Effector memory CD4-positive, alpha-beta T cell (primary cell): Measurements from ENCODE around the gene PLPP3.

Experiments used
- DNase-seq, 3 donors: peaks; one replicate each; pipeline ENCODE4 v3.0.0-alpha.2; 2020
- H3K27ac ChIP-seq: 2 replicates; pipeline ENCODE4 v1.7.0; 2013; ENCODE audit warnings: mild to moderate bottlenecking, low read length, moderate library complexity; ENCODE audit not compliant: insufficient read depth, poor library complexity, severe bottlenecking
- H3K27me3 ChIP-seq: replicated peaks from 2 replicates; pipeline ENCODE4 v1.7.0; 2013; ENCODE audit warnings: mild to moderate bottlenecking, low read length; ENCODE audit not compliant: insufficient read depth, control insufficient read depth, poor library complexity, severe bottlenecking
- H3K36me3 ChIP-seq: 2 replicates; pipeline ENCODE4 v1.7.0; 2013; ENCODE audit warnings: mild to moderate bottlenecking, low read length, moderate library complexity; ENCODE audit not compliant: control insufficient read depth, insufficient read depth
- H3K4me1 ChIP-seq: 2 replicates; pipeline ENCODE4 v1.7.0; 2013; ENCODE audit warnings: low read length, mild to moderate bottlenecking; ENCODE audit not compliant: control insufficient read depth, insufficient read depth, poor library complexity, severe bottlenecking
- H3K4me3 ChIP-seq: 2 replicates; pipeline ENCODE4 v1.7.0; 2013; ENCODE audit warnings: low read length, low read depth, mild to moderate bottlenecking; ENCODE audit not compliant: insufficient read depth, poor library complexity, severe bottlenecking
- H3K9me3 ChIP-seq: 2 replicates; pipeline ENCODE4 v1.7.0; 2013; ENCODE audit warnings: mild to moderate bottlenecking, low read length, moderate library complexity; ENCODE audit not compliant: control insufficient read depth

PLPP3 gene

DNA sequence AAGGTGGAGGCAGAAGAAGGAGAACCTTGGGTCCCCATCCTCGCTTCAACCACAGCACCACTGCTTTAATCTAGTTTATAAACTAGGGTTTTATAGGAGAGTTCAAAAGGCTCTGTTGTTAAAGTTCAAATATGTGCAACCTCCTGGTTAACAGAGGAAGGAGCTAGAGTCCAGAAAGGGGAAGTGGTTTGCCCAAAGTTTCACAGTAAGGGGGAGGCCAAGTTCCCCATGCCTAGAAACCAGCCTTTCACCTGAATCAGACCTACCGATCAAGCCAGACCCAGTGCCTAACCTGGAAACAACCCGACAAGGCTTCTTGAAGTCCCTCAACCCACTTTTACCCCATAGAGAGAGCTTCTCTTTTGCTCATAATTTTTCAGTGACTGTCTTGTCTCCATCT is 106.5 kb downstream of the PLPP3 start:
- DNase-seq = no peak
- Histone ChIP-seq H3K27ac (no peak overlapping the region), H3K4me3 (no peak overlapping the region), H3K36me3 (no peaks in the 10 kb centered on the region), H3K4me1 (no peaks in the 10 kb centered on the region), H3K27me3 (no peaks in the 10 kb centered on the region), H3K9me3 (no peaks in the 10 kb centered on the region)

DNA sequence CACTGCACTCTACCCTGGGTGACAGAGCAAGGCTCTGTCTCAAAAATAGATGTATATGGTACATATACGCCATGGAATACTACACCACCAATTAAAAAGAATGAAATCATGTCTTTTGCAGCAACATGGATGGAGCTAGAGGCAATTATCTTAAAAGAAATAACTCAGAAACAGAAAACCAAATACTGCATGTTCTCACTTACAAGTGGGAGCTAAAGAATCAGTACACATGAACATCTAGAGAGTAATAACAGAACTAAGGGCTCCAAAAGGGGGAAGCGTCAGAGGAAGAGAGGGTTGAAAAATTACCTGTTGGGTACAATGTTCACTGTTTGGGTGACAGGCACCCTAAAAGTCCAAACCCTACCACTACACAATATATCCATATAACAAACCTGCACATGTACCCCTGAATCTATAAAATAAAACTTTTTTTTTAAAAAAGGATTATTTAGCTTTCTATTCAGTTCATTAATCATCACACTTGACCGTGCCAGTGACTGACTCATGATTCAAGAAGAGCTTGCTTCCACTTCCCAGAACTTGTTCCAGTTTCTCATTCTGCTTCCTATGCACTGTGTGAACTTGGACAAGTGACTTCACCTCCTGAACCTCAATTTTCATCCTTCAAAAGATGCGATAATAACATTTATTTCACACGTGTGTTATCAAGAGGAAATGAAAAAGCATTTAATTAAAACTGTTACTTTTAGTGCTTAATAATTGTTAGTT is 109.6 kb downstream of the PLPP3 start:
- Histone ChIP-seq H3K4me3 (no peak overlapping the region), H3K27ac (no peak overlapping the region), H3K36me3 (no peaks in the 10 kb centered on the region), H3K27me3 (no peaks in the 10 kb centered on the region), H3K9me3 (no peaks in the 10 kb centered on the region), H3K4me1 (no peaks in the 10 kb centered on the region)
- no peak for DNase-seq

DNA sequence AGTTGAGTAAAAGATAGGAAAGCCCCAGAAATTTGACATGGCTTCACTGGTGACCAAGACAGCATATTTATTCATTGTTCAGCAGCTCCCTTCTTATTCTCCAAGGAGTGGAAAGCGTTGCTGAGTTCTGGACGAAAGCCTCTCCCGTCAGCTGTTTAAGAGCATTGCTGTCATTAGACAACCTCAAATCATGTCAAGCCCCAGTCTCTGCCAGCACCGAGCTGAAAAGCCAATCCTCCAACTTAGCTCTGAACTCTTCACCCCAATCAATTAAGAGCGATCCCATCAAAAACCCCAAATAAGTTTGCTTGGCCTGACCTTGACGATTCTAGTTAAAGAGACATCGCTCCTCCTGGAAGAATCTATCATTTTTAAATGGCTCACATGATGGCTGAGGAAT is 110.8 kb downstream of the PLPP3 start:
- Histone ChIP-seq H3K27me3 (no peaks in the 10 kb centered on the region), H3K4me3 (no peak overlapping the region), H3K4me1 (no peaks in the 10 kb centered on the region), H3K9me3 (no peaks in the 10 kb centered on the region), H3K36me3 (no peaks in the 10 kb centered on the region), H3K27ac (no peak overlapping the region)
- no peak for DNase-seq

DNA sequence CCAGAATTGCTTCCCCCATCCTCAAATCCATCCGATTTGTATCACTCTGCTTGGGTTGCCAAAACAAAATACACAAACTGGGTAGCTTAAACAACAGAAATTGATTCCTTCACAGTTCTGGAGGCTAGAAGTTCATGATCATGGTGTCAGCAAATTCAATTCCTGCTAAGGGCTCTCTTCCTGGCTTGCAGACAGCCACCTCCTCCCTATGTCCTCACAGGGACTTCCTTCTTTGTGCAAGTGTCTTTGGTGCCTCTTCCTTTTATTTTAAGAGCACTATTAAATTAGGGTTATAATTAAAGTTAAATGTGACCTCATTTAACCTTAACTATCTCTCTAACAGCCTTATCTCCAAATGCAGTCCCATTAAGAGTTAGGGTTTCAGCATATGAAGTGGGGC is 112.8 kb downstream of the PLPP3 start:
- DNase-seq = no peak
- H3K27me3 ChIP-seq = no peaks in the 10 kb centered on the region
- no peak overlapping the region for H3K4me3 ChIP-seq
- H3K4me1 ChIP-seq = no peaks in the 10 kb centered on the region
- H3K9me3 ChIP-seq = no peaks in the 10 kb centered on the region
- H3K27ac ChIP-seq = no peak overlapping the region
- no peaks in the 10 kb centered on the region for H3K36me3 ChIP-seq

DNA sequence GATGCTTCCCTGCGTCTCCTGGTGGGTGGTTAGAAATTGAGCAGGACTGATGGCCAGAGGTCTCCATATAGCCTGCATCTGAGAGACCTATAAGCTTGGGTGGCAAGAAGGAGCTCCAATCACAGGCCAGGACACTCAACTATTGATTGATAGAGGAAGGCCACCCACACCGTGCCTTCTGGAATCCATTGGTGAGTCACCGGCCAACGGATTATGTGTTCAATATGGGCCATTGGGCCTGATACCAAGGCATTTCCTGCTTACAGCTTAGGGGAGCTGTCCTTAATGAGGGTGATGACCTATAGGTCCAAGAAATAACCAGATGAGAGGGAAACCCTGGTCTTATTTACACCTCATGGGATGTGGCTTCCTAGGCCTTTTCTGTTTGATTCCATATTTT is 115.1 kb downstream of the PLPP3 start:
- no peaks in the 10 kb centered on the region for H3K9me3 ChIP-seq

DNA sequence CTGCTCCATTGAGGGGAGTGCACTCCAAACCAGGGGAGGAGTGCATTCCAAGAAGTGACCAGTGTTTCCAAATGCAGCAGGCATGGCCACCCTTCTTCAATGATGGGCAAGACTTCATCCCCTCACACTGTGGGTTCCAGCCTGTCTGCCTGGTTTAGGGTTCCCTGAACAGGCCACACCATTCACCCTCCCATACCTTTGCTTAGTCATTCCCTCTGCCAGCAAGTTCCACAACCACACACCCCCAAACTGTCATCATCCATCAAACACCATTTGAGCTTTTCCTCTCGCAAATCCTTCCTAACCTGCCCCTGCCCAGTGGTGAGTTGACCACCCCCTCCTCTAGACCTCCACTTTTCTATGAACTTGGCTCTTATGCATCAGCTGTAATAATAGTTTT is 116.0 kb downstream of the PLPP3 start:
- H3K9me3 ChIP-seq = no peaks in the 10 kb centered on the region
- no peak overlapping the region for H3K27ac ChIP-seq
- H3K4me3 ChIP-seq = no peak overlapping the region
- no peaks in the 10 kb centered on the region for H3K27me3 ChIP-seq
- H3K4me1 ChIP-seq = no peaks in the 10 kb centered on the region
- no peaks in the 10 kb centered on the region for H3K36me3 ChIP-seq
- no peak for DNase-seq

More for the DNA sequence above, 115.1 kb downstream of the PLPP3 start:
- Histone ChIP-seq H3K27ac (no peak overlapping the region), H3K4me1 (no peaks in the 10 kb centered on the region), H3K36me3 (no peaks in the 10 kb centered on the region), H3K27me3 (no peaks in the 10 kb centered on the region), H3K4me3 (no peak overlapping the region)
- no peak for DNase-seq

DNA sequence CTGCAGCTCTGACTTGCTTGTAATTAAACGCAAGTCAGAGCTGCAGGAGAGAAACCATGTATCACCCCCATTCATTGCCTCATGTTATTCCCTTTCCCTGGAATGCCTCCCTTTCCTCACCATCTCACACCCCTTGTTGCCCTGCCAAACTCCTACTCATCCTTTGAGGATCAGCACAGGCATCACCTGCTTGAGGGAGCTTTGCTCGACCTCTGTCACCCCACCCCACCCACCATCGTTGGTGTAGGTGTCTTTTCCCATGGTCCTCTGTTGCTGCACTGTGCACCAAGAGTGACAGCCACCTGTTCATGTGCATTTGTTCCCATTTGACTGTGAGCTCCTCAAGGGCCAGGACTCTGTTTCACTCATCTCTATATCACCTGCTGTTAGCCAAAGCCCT is 117.2 kb downstream of the PLPP3 start:
- no peak overlapping the region for H3K4me3 ChIP-seq
- H3K4me1 ChIP-seq = no peaks in the 10 kb centered on the region
- H3K36me3 ChIP-seq = no peaks in the 10 kb centered on the region
- H3K27ac ChIP-seq = no peak overlapping the region
- no peaks in the 10 kb centered on the region for H3K9me3 ChIP-seq
- H3K27me3 ChIP-seq = no peaks in the 10 kb centered on the region
- no peak for DNase-seq

DNA sequence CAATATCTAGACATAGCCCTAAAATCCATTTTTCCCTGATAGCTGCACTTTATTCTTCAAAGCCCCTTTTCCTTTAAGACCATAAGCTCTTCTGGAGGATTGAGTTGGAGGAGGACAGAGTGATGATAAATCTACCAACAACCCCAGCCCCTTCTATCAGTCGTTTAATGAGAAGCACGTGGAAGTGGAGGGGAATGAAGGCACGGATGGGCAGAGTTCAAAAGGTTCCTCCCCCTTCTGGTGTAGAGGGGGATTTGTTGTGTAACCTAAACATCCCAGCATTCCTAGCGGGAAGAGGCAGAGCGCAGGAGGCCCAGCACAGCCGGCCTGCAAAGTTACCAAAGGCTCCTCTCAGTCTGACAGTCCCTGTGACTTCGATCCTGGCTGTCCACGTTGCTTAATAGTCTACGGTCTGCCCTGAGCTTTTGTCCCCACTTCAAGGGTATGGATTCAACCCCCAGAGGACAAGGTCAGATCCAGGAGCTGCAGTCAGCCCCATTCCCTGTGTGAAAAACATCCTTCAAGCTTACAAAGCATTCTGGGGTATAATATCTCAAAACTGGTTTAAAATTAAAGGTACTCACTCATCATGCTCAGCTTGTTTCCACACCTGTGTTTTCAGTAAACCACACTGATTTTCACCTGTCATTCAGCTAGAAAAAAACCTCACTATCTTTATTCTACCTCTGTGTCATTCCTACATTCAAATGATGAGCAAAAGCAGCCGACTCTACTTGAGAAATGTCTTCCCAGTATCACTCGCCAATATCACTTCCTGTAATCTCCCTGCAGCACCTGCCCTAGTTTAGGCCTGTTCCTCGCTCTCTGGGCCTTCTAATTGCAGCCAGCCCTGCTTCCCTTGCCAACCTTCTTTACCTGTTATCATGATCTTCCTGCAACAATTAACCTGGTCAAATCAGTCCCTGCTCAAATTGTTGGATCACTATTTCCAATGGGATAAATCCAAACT is 117.9 kb downstream of the PLPP3 start:
- DNase-seq = no peak
- H3K9me3 ChIP-seq = no peaks in the 10 kb centered on the region
- no peaks in the 10 kb centered on the region for H3K36me3 ChIP-seq
- no peaks in the 10 kb centered on the region for H3K4me1 ChIP-seq
- no peak overlapping the region for H3K27ac ChIP-seq
- H3K4me3 ChIP-seq = no peak overlapping the region
- no peaks in the 10 kb centered on the region for H3K27me3 ChIP-seq

DNA sequence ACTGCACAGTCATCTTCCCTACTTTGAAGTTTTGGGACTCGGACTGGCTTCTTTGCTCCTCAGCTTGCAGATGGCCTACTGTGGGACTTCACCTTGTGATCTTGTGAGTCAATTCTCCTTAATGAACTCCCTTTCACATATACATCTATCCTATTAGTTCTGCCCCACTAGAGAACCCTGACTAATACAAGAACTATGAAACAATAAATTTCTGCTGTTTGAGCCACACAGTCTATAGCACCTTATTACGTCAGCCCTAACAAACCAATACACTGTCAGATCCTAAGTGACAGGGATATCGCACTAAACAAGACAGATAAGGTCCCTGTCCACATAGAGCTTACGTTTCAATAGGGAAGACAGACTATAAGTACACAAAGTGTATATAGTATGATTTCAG is 120.1 kb downstream of the PLPP3 start:
- DNase-seq = no peak
- Histone ChIP-seq H3K27ac (no peak overlapping the region), H3K27me3 (no peaks in the 10 kb centered on the region), H3K9me3 (no peaks in the 10 kb centered on the region), H3K36me3 (no peaks in the 10 kb centered on the region), H3K4me3 (no peak overlapping the region), H3K4me1 (no peaks in the 10 kb centered on the region)

DNA sequence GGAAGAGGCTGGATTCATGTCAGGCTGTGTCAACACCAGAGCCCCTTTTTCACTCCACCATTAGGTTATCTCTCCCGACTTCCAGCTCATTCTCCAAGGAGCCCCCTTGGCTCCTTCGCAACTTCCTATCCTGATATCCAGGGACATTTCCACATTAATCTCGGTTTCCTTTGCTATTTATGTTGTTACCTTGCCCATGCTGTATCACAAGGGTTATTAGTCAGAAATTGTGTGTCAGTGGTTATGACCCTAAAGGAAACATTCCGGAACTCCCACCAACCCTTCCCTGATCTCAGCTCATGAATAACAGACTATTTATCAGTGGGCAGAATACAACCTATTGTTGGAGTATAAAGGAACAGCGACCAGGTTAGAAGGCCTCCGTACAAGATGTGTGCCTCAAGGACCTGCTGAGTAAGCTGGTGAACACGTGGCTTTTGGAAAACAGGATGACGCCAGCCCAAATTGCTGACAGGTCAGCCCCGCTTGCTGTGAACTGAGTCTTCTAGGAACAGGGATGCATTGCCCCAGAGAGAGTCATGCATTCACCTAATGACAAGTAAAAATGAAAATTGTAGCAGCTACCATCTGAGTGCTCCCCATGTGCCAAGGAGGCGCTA is 121.5 kb downstream of the PLPP3 start:
- H3K9me3 ChIP-seq = no peaks in the 10 kb centered on the region

More for the DNA sequence above, 121.5 kb downstream of the PLPP3 start:
- no peaks in the 10 kb centered on the region for H3K27me3 ChIP-seq
- H3K4me1 ChIP-seq = no peaks in the 10 kb centered on the region
- no peak for DNase-seq
- H3K36me3 ChIP-seq = no peaks in the 10 kb centered on the region
- H3K4me3 ChIP-seq = no peak overlapping the region
- no peak overlapping the region for H3K27ac ChIP-seq
